ENCODE data around the gene ZNF700.

- TF ChIP-seq, protein P1, sequence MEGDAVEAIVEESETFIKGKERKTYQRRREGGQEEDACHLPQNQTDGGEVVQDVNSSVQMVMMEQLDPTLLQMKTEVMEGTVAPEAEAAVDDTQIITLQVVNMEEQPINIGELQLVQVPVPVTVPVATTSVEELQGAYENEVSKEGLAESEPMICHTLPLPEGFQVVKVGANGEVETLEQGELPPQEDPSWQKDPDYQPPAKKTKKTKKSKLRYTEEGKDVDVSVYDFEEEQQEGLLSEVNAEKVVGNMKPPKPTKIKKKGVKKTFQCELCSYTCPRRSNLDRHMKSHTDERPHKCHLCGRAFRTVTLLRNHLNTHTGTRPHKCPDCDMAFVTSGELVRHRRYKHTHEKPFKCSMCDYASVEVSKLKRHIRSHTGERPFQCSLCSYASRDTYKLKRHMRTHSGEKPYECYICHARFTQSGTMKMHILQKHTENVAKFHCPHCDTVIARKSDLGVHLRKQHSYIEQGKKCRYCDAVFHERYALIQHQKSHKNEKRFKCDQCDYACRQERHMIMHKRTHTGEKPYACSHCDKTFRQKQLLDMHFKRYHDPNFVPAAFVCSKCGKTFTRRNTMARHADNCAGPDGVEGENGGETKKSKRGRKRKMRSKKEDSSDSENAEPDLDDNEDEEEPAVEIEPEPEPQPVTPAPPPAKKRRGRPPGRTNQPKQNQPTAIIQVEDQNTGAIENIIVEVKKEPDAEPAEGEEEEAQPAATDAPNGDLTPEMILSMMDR (IDR thresholded peaks at IDR 0.05), result no peak
- no peak for TF ChIP-seq POLR2A (IDR thresholded peaks at IDR 0.05)
Observed at GRCh38 chr19:11927227-11927626, 2.3 kb downstream of the ZNF700 start.
